ELR (cell line): ENCODE results near the gene CDK15.
A peak's percentile ranks its signal among the peaks of the same experiment; 100 is the strongest.

Source experiments
- DNase-seq: peaks from one replicate; pipeline ENCODE4 v3.0.0-alpha.2; 2015; ENCODE audit warnings: low read depth

The CDK15 gene

GRCh38 chr2:201866643-201867473 lies 60.5 kb downstream of the CDK15 start:
- no peak for DNase-seq

DNA sequence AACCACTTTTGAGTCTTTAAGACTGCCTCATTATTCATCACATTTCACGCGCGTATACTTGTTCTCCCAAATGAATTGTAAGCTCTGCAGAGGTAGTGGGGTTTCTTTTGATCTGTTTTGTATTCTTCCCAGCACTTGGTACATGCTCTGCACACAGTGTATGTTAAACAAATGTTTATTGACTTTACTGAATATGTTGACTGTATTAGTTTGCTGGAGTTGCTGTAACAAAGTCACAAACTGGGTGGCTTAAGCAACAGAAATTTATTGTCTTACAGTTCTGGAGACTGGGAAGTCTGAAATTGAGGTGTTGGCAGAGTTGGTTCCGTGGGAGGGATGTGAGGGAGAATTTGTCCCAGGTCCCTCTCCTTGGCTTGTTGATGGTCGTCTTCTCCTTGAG lies 65.1 kb downstream of the CDK15 start:
- no peak for DNase-seq

- no peak for DNase-seq
These were observed 66.3 kb downstream of the CDK15 start for GRCh38 chr2:201872591-201872990.

DNA sequence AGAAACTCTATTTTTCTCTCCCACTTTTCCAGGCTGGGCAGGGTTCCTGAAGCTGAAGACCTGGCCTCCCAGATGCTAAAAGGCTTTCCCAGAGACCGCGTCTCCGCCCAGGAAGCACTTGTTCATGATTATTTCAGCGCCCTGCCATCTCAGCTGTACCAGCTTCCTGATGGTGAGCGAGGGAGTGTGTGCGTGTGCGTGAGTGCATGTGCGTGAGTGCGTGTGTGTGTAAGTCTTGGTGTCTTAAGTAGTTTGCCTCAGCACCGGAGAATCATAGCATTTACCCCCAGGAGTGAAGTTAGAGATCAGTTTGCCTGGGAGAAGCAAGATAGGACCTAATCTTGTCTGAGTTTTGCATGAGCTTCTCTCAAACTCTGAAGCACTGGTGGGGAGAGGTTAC lies 73.7 kb downstream of the CDK15 start:
- no peak for DNase-seq

DNA sequence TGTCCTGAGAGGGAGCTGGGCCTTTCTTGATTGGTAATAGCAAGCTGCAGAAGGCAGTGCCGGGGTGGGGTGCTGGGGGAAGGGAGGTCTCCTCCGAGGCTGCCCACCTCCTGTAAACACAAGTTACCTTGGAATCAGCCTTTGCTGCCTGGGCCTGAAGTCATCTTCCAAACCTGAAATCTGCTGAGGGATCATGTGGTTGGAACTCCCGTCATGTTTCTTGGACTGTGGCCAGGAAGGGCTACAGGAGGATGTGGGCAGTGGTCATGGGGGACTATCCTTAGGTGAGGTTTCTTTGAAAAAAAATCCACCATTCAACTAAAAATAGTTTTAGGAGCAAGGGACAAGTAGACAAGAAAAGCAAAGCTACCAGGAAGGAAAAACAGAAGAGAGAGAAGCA lies 74.2 kb downstream of the CDK15 start:
- peak; percentile 72 for DNase-seq

DNA sequence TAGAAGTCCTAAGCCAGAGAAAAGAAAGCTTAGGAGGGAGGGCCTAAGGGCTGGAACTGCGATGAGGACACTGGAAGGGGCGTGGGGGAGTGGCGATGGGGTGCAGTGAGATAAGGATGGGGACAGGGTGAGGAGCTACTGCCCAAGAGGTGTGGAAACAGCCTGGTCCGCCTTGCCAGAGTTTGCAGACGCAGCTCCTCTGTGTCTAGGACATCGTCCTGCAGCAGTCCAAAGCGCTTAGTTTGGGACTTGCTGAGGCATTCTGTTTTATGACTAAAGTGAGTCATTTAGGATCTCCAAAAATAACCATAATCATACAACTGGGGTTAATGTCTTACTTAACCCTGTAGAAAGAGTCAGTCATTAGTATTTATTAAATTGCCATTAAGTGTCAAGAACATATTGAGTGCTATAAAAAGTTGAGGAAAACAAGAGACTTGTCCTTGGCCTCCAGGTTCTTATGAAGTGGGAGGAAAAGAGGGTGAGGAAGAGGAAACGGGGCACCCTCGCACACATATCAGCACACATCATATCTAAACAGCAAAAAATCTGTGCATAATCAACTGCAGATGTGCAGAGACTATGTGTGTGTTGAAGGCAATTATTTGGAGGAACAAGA lies 74.8 kb downstream of the CDK15 start:
- DNase-seq: peak; percentile 64

- no peak for DNase-seq
These were observed 75.4 kb downstream of the CDK15 start for GRCh38 chr2:201881741-201882140.

DNA sequence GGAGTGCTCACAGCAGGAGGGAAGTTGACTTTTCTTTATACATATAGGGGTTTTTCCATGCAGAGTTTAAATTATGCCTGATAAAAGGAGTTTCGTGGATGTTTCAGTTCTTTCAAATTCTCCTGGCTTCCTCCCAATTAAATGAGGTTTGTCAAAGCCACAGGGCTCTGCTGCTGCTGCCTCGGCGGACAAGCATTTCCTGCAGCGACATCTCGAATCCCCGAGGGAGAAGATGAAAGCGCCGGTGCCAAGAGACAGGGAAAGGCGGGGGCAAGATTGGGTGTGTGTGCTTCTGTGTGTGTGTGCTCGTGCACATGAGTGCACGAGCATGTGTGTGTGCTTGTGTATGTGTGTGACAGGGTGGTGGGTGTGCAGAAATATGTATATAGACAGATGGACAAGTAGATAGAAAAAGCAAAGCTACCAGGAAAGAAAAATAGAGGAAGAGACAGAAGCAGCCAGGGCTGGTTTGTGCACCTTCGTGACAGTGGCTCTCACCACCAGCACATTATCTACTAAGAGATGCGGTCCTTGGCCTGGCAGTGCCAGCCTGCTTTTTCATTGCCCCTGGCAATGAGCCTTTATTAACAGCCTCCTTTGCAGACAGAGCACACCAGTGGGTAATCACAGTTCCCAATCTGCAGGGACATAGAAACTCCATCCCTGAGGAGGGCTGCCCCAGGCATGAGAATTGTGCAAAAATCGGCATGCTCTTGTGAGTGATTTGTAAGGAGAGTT lies 76.2 kb downstream of the CDK15 start:
- DNase-seq: peak; percentile 71

DNA sequence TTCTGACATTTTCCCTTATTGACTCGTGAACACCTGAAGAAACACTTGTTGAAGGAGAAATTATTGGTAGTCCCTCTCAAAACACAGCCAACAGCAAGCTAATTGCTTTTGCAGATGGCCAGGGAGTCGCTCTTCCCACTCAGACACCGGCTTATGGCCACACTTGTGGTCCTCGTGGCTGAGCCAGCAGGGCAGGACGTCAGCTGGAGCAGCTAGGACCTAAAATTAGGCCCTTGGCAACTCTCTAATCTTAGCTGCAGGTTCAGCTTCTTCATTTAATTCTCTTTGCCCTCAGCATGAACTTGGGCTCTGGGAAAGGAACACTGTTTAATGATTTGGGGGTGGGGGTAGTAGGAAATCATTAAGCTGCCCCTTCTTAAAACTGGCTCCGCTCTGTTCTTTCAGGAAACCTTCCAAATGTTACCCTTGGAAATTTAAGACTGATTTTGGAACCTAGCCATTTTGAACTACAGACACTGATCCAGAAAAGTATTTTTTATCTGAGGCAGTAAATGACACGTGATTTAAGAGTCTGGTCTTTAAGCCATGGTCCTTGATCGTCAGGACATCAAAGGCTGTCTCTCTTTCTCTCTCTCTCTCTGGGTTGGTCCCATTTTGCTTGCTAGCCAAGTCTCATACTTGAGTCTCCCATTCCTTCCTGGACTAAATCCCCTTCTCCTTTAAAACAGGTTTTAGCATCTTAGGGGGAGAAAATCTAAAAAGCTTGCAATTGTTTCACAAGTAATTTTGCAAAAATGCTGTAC lies 77.5 kb downstream of the CDK15 start:
- no peak for DNase-seq

GRCh38 chr2:201886504-201886903 lies 80.2 kb downstream of the CDK15 start:
- peak; percentile 86 for DNase-seq

DNA sequence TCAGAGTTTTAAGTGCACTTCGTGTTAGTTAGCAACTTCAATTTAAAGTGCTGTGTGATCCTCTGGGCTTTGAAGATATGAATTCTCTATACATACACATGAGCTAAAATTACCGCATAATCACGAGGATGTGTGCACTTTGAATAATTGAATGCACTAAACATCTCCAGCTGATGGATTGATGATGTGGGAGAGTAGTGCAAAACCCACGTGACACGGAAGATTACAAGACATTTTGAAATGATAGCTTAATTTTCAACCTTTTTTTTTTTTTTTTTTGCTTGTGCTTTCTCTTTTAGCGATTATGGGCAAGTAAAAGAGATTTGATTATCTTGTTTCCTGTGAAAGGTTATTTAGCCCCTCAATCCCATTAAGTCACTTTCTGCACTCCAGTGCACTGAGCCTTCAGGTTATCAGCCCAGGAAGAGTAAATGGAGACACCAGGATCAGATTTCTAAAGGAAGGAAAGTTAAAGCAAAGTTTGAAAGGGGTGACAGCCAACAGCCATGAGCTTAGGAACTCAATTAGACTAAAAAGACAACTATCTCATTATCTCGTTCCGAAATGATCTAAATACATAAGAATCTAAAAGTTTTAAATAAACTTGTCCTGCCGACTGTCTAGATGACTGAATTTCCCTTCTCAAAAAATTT lies 81.6 kb downstream of the CDK15 start:
- DNase-seq: no peak

DNA sequence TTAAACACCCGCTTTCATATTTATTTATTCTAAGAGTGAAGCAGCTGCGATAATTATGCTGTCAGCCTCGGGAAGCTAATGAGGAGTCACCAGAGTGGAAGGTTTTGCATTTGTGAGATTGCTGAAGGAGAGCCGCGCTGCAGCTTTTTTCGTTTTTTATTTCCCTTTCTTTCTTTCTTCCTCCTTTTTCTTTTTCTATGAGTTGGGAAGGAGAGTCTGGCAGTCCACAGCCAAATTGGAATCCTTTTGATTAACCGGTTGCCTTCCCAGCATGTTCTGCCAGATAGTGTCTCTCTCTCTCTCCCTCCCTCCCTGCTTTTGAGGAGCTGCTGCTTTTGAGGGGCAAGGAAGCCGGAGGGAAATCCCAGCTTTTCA lies 82.1 kb downstream of the CDK15 start:
- DNase-seq: no peak

- peak; percentile 82 for DNase-seq
These were observed 84.1 kb downstream of the CDK15 start for GRCh38 chr2:201890453-201890852.

DNA sequence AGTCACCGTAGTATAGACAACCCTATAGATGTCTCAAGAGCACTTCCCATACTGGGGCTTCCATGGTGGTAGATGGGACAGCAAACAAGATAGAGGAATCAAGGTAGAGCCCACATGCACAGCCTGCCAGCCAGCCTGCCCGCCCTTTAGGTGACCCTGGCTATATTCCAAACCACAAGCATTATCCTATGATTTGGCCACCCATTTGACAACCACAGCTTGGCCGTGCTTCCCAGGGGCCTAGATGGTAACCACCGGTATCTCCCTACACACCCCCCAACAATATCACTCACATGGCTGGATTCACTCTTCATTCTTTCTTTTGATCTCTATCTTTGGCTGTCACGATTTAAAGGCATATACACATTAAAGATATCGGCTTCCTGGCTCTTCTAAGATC lies 85.3 kb downstream of the CDK15 start:
- DNase-seq: no peak

DNA sequence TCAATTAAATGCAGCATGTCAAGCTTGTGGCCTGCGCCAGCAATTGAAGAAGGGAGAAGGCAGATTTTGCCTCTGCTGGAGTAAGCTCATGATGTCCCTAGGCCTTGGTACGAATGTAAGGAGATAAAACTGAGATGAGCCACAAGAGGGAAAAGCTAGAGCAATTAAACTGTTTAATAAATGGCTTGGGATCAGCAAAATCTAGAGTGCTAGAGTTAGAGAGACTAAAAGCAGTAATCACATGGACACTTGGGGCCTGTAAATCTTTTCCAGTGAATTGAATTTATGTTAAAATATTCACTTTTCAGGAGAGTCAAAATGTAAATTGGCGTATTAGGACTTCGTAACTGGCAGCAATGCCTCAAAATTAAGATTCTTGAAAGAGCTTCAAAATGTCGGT lies 86.2 kb downstream of the CDK15 start:
- DNase-seq: no peak

DNA sequence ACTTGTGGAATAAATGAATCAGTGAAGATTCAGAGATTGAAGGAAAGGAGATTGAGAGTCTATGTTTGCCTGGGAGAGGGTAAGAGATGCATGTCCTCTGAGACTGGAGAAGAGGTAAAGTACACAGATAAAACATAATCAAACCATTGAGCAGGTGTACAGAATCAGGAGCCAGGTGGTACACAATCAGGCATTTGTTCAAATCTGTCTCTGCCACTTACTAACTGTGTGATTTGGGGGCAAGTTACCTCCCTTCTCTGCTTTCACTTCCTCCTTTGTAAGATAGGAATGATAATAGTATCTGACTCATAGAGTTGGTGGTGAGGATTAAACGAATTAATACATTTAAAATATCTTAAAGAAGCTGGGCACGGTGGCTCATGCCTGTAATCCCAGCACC lies 94.0 kb downstream of the CDK15 start:
- peak; percentile 67 for DNase-seq

- DNase-seq: no peak
These were observed 95.4 kb downstream of the CDK15 start for GRCh38 chr2:201901786-201902185.

DNA sequence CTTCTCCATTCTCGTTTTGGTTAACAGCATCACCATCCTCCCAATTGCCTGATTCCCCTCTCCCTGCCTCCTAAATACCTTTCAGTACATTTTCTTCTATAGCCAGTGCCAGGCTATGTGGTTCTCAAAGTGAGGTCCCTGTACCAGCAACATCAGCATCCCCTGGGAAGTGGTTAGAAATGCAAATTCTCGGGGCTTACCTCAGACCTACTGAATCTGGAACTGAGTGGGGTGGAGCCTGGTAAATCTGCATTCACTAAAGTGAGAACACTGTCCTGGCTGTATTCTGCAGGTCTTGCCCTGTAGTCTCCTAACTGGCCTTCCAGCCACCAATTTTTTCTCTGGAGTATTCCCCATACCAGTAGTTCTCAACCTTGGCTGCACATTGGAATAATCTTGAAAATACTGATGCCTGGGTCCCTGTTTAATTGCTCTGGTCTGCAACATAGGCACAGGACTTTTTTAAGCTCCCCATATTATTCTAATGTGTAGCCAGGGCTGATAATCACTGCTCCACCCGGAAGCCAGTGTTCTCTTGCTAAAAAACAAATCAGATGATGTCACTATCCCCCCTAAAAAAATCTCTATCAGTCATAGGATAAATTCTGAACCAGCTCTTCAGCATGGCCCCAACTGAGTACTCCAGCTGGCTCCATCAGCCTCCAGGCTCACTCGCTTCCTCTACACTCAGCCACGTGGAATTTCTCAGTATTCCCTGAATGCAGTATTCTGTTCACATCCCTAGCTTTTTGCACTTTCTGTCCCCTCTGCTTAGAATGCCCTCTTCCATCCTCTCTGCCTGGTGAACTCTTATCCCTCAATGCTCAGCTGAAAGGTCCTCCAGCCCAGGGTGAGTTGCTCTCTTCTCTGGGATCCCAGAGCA lies 98.4 kb downstream of the CDK15 start:
- peak; percentile 64 for DNase-seq

DNA sequence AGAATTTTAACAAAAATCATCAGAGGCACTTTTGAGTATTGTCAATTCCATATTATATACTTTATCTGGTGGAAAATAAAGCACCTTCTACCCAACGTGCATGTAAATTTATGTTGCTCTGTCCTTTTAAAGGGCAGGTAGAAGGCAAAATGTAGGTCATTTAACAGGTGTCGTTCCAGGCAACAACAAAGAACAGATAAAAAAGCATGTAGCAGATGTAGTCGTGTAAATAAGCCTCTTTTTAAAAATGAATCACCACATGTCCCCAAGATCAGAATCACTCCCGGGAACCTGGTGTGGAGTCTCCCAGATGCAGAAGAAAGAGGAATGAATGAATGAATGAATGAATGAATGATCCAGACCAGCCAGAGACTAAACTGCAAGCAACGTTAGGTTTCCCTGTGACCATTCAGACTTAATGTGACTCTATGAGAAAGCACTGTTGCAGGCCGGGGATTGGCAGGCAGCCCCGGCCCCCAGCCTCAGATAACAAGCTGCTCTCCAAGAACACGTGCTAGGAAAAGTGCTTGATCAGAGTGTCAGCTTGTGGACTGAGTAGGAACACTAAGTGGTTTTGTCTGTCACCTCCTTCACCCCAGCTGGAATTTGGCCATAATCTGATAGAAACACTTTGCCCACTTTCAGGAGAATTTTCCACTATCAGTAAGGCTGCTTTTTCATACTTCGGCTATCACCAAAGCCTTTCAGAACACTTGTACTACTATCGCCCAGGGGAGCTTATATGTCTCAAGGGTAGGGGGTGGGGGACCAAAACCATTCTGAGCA lies 100.6 kb downstream of the CDK15 start:
- DNase-seq: no peak

DNA sequence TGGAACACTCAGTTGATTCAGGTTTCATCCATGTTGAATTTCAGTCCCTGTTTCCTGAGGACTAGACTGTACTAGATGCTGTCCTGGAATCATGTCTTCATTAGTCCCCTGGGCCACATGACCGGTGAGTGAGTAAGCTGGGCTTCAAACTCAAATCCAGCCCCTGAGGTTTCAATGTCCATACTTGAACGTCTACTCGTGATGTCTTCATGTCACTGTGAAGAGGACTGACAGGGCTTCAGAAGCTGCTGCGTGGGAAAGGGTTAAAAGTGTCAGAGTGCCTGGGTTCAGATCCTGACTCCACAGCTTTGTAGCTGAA lies 101.2 kb downstream of the CDK15 start:
- DNase-seq: no peak
